Trophoblast cell (in vitro differentiated cells and primary cell): ENCODE results near the gene HSPA4.

ENCODE experiments used
- DNase-seq, 2 donors: peaks; one replicate each; pipeline ENCODE4 v3.0.0-alpha.2; 2016
- H2AFZ ChIP-seq: 2 replicates; pipeline ENCODE4 v1.6.1; 2013; ENCODE audit warnings: low read length, moderate library complexity, mild to moderate bottlenecking; ENCODE audit not compliant: insufficient read depth, poor library complexity
- H2AK5ac ChIP-seq: 2 replicates; pipeline ENCODE4 v1.6.1; 2013; ENCODE audit warnings: mild to moderate bottlenecking, low read length
- H2BK120ac ChIP-seq: 2 replicates; pipeline ENCODE4 v1.6.1; 2013; ENCODE audit warnings: low read length, mild to moderate bottlenecking, moderate library complexity; ENCODE audit not compliant: insufficient read depth, poor library complexity
- H2BK12ac ChIP-seq: 2 replicates; pipeline ENCODE4 v1.6.1; 2013; ENCODE audit warnings: mild to moderate bottlenecking, low read length, moderate library complexity
- H2BK5ac ChIP-seq: 2 replicates; pipeline ENCODE4 v1.6.1; 2013; ENCODE audit warnings: low read length, low read depth, moderate library complexity, mild to moderate bottlenecking; ENCODE audit not compliant: poor library complexity
- H3K14ac ChIP-seq: 2 replicates; pipeline ENCODE4 v1.6.1; 2013; ENCODE audit warnings: mild to moderate bottlenecking, low read length
- H3K18ac ChIP-seq: 2 replicates; pipeline ENCODE4 v1.6.1; 2013; ENCODE audit warnings: mild to moderate bottlenecking, low read length
- H3K23ac ChIP-seq: 2 replicates; pipeline ENCODE4 v1.6.1; 2013; ENCODE audit warnings: low read length
- H3K27ac ChIP-seq: 2 replicates; pipeline ENCODE4 v1.5.1; 2013; ENCODE audit warnings: low read depth, mild to moderate bottlenecking, inconsistent platforms, low read length, moderate library complexity
- H3K27me3 ChIP-seq: 2 replicates; pipeline ENCODE4 v1.6.1; 2013; ENCODE audit warnings: inconsistent platforms, mild to moderate bottlenecking, low read length, moderate library complexity; ENCODE audit not compliant: insufficient read depth
- H3K36me3 ChIP-seq, 2 experiments: 1 replicate in 1 of 2; 2 replicates in 1 of 2; pipeline ENCODE4 v1.6.1; 2013; ENCODE audit warnings: low read length in 2 of 2, mild to moderate bottlenecking in 2 of 2, moderate library complexity in 1 of 2; ENCODE audit not compliant: insufficient read depth in 2 of 2, control insufficient read depth in 1 of 2
- H3K4ac ChIP-seq: 2 replicates; pipeline ENCODE4 v1.6.1; 2013; ENCODE audit warnings: low read depth, mild to moderate bottlenecking, low read length, moderate library complexity
- H3K4me1 ChIP-seq, 2 experiments: 1 replicate in 1 of 2; 2 replicates in 1 of 2; pipeline ENCODE4 v1.6.1; 2013; ENCODE audit warnings: low read length in 2 of 2, mild to moderate bottlenecking in 2 of 2, moderate library complexity in 1 of 2; ENCODE audit not compliant: insufficient read depth in 2 of 2, control insufficient read depth in 1 of 2
- H3K4me2 ChIP-seq: 2 replicates; pipeline ENCODE4 v1.6.1; 2013; ENCODE audit warnings: inconsistent platforms, mild to moderate bottlenecking, low read length, moderate library complexity
- H3K4me3 ChIP-seq: 2 replicates; pipeline ENCODE4 v1.5.1; 2013; ENCODE audit warnings: mild to moderate bottlenecking, low read depth, low read length, inconsistent platforms
- H3K79me1 ChIP-seq: one replicate; pipeline ENCODE4 v1.6.1; 2013; ENCODE audit warnings: low read length
- H3K79me2 ChIP-seq: 2 replicates; pipeline ENCODE4 v1.6.1; 2013; ENCODE audit warnings: low read length, mild to moderate bottlenecking; ENCODE audit not compliant: control insufficient read depth, insufficient read depth, poor library complexity
- H3K9ac ChIP-seq: 2 replicates; pipeline ENCODE4 v1.6.1; 2013; ENCODE audit warnings: mild to moderate bottlenecking, low read length
- H3K9me3 ChIP-seq: 2 replicates; pipeline ENCODE4 v1.6.1; 2013; ENCODE audit warnings: low read depth, mild to moderate bottlenecking, control low read depth, inconsistent platforms, low read length; ENCODE audit not compliant: insufficient read depth
- H4K12ac ChIP-seq: 2 replicates; pipeline ENCODE4 v1.6.1; 2013; ENCODE audit warnings: low read depth, mild to moderate bottlenecking, low read length, moderate library complexity
- H4K8ac ChIP-seq: 2 replicates; pipeline ENCODE4 v1.6.1; 2013; ENCODE audit warnings: low read depth, mild to moderate bottlenecking, low read length, moderate library complexity
- H4K91ac ChIP-seq: one replicate; pipeline ENCODE4 v1.6.1; 2013; ENCODE audit warnings: low read depth, mild to moderate bottlenecking, low read length, moderate library complexity
- WGBS: extraction: QIAGEN DNeasy Blood & Tissue Kit; methylation state at CpG from one replicate; pipeline ENCODE4 v1.1.7; 2013; ENCODE audit warnings: missing lambda C conversion rate; ENCODE audit not compliant: insufficient read length, insufficient coverage; ENCODE audit errors: extremely low coverage; 5-methylcytosine and 5-hydroxymethylcytosine counted together

Gene HSPA4

DNA sequence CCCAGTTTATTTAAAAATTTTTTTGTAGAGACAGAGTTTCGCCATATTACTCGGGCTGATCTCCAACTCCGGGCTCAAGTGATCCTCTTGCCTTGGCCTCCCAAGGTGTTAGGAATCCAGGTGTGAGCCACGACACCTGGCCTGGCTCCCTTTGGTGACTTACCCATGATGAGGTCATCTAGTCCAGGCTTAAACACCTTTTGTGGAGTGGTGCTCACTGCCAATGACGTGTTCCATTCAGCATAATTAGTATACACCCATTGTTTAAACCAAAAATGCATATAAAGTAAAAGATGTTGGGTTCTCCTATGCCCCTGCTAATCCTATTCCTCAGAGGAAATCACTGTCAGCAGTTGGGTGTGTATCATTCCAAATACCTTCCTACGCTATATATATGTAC, 91.0 kb downstream of the HSPA4 start:
- Histone ChIP-seq H3K4ac (no peak overlapping the region), H3K18ac (no peak overlapping the region), H3K36me3 (no peaks in the 10 kb centered on the region), H3K9me3 (peaks cover 6% of the 10 kb centered on the region), H3K27ac (no peak overlapping the region), H3K79me2 (no peaks in the 10 kb centered on the region), H3K27me3 (no peaks in the 10 kb centered on the region), H3K4me1 (no peaks in the 10 kb centered on the region), H2AK5ac (no peak overlapping the region), H4K91ac (no peak overlapping the region), H2BK5ac (no peak overlapping the region), H2BK12ac (no peak overlapping the region), H3K4me2 (no peak overlapping the region), H2AFZ (no peak overlapping the region), H3K79me1 (no peaks in the 10 kb centered on the region), H3K9ac (no peak overlapping the region), H4K8ac (no peak overlapping the region), H2BK120ac (no peak overlapping the region), H4K12ac (no peak overlapping the region), H3K4me3 (no peak overlapping the region), H3K14ac (no peak overlapping the region), H3K23ac (no peak overlapping the region)
- DNase-seq, result no peak
- WGBS, result no CpG with 5 or more reads among the region's 6 CpGs

DNA sequence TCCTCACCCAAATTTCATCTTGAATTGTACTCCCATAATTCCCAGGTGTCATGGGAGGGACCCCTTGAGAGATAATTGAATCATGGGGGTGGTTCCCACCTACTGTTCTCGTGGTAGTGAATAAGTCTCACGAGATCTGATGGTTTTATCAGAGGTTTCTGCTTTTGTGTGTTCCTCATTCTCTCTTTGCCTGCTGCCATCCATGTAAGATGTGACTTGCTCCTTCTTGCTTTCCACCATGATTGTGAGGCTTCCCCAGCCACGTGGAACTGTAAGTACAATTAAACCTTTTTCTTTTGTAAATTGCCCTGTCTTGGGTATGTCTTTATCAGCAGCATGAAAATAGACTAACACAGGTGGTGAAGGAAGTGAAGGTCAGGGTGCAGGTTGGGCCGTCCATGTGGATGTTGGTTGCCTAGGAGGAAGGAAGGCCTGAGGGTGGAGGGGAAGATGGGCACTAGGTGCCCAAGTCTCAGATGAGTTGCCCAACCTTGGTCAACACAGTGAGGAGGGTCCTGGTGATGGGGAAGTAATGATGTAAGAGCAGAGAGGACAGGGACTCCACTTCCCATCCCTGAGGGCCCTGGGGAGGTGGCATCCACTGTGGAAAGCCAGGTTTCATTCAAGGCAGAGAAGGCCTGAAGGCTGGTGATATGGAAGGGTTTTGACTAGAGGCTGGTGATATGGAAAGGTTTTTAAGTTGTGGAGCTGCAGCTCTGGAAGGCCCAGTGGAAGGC, 92.6 kb downstream of the HSPA4 start:
- Histone ChIP-seq H2AFZ (no peak overlapping the region), H4K91ac (no peak overlapping the region), H3K27me3 (no peaks in the 10 kb centered on the region), H3K4me2 (no peak overlapping the region), H3K9me3 (peaks cover 6% of the 10 kb centered on the region), H3K4me3 (no peak overlapping the region), H2BK120ac (no peak overlapping the region), H4K8ac (no peak overlapping the region), H3K18ac (no peak overlapping the region), H4K12ac (no peak overlapping the region), H3K4ac (no peak overlapping the region), H3K36me3 (no peaks in the 10 kb centered on the region), H3K14ac (no peak overlapping the region), H3K27ac (no peak overlapping the region), H2AK5ac (no peak overlapping the region), H3K79me1 (no peaks in the 10 kb centered on the region), H3K9ac (no peak overlapping the region), H2BK12ac (no peak overlapping the region), H2BK5ac (no peak overlapping the region), H3K4me1 (no peaks in the 10 kb centered on the region), H3K23ac (no peak overlapping the region), H3K79me2 (no peaks in the 10 kb centered on the region)
- no CpG with 5 or more reads among the region's 4 CpGs for WGBS
- DNase-seq, result no peak

DNA sequence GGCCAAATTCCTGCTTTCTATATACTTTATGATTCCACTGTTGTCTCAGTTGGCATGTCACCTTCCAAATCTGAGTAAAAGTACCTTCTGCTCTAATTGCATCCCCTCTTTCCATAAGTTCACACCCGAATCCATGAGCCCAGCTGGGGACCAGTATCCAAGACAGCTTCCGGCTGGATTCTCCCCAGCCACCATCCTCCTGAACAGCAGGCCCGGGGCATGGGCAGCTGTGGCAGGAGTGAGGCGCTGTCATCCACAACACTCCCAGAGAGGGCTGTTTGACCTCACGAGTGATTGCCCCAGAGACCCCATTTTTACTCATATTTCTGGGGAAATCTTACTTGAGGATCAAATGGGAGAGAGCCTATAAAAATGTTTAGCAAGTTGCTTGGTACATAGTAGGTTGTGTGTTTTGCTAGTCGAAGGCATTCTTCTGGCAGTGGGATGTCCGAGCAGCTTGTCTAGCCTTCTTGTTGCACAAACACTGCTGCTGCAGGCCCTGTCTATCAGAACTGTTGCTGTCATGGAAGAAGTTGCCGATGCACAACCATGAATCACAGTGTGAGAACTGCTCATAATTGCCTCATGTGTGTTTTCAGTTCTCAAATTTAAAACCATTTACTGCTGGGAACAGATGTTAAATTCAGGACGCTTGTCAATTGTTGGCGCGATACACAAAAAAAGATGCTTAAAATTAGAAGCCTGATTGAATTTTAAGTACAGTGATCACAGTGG, 93.8 kb downstream of the HSPA4 start:
- H3K79me1 ChIP-seq, result no peaks in the 10 kb centered on the region
- H3K18ac ChIP-seq, result no peak overlapping the region
- no peak overlapping the region for H3K4me2 ChIP-seq
- H2AFZ ChIP-seq, result no peak overlapping the region
- no peaks in the 10 kb centered on the region for H3K27me3 ChIP-seq
- no peak for DNase-seq
- H3K4me3 ChIP-seq, result no peak overlapping the region
- no peaks in the 10 kb centered on the region for H3K36me3 ChIP-seq
- H4K8ac ChIP-seq, result no peak overlapping the region
- H3K79me2 ChIP-seq, result no peaks in the 10 kb centered on the region
- no peak overlapping the region for H2BK5ac ChIP-seq
- H3K4ac ChIP-seq, result no peak overlapping the region
- no peak overlapping the region for H4K91ac ChIP-seq
- no peak overlapping the region for H3K14ac ChIP-seq
- no peaks in the 10 kb centered on the region for H3K4me1 ChIP-seq
- H2BK12ac ChIP-seq, result no peak overlapping the region
- H3K9ac ChIP-seq, result no peak overlapping the region
- H3K27ac ChIP-seq, result no peak overlapping the region
- no peak overlapping the region for H2AK5ac ChIP-seq
- H4K12ac ChIP-seq, result no peak overlapping the region
- WGBS, result no CpG with 5 or more reads among the region's 11 CpGs
- no peak overlapping the region for H2BK120ac ChIP-seq
- H3K23ac ChIP-seq, result no peak overlapping the region
- H3K9me3 ChIP-seq, result peaks cover 6% of the 10 kb centered on the region

DNA sequence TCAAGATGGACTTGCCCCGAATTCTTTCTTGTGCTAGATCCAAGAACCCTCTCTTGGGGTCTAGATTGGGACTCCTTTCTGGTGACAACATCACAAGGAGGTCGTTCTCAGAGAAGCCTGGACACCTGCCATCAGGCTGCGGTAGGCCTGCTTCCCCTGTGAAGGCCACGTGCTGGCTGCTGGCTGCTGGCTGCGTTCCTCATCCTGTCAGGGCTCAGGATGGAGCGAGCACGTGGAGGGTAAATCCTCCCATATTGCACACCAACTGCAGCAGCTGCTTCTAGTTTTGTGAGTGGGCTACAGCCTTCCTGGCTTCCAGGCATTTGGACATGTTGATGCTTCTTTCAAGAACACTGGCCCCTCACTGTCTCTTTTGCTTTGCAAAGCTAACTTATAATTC, 95.6 kb downstream of the HSPA4 start:
- no peak overlapping the region for H2BK120ac ChIP-seq
- WGBS, result no CpG with 5 or more reads among the region's 7 CpGs
- H4K8ac ChIP-seq, result no peak overlapping the region
- H2AK5ac ChIP-seq, result no peak overlapping the region
- no peak overlapping the region for H2BK12ac ChIP-seq
- no peaks in the 10 kb centered on the region for H3K36me3 ChIP-seq
- no peak overlapping the region for H3K9ac ChIP-seq
- no peaks in the 10 kb centered on the region for H3K4me1 ChIP-seq
- H3K79me2 ChIP-seq, result no peaks in the 10 kb centered on the region
- no peaks in the 10 kb centered on the region for H3K27me3 ChIP-seq
- H3K4ac ChIP-seq, result no peak overlapping the region
- DNase-seq, result no peak
- no peak overlapping the region for H3K4me2 ChIP-seq
- no peak overlapping the region for H3K4me3 ChIP-seq
- H3K18ac ChIP-seq, result no peak overlapping the region
- peaks cover 6% of the 10 kb centered on the region for H3K9me3 ChIP-seq
- H4K91ac ChIP-seq, result no peak overlapping the region
- H2BK5ac ChIP-seq, result no peak overlapping the region
- H2AFZ ChIP-seq, result no peak overlapping the region
- H3K14ac ChIP-seq, result no peak overlapping the region
- no peak overlapping the region for H4K12ac ChIP-seq
- no peaks in the 10 kb centered on the region for H3K79me1 ChIP-seq
- no peak overlapping the region for H3K27ac ChIP-seq
- no peak overlapping the region for H3K23ac ChIP-seq
